Measurements from ENCODE around the gene G3BP2.

Gene G3BP2

DNA sequence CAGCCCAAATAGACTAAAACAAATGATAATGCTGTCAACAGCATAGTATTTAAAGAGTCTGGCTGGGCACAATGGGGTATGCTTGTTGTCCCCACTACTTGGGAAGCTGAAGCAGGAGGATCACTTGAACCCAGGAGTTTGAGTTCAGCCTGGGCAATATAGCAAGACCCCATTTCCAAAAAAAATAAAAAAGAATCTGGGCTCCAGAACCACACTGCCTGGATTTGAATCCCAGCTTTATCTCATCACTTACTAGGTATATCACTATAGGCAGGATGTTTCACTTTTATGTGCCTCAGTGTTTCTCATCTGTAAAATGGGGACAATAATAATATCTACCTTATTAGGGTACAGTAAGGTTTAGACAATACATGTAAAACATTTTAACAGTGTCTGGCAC is 5.3 kb upstream of the G3BP2 start:
- in situ Hi-C loops (cut with HindIII; ENCODE audit: low pct_ligation_motif_present, low sequenced_read_pairs) = no loop called here
- Histone ChIP-seq H3K27ac (no peak overlapping the region), H3K27me3 (replicated peaks) (no peaks in the 10 kb centered on the region), H3K4me3 (ENCODE audit: low read depth, low read length) (no peak overlapping the region), H3K36me3 (replicated peaks) (no peaks in the 10 kb centered on the region)
- DNase-seq = no peak
- TF ChIP-seq, protein P1, sequence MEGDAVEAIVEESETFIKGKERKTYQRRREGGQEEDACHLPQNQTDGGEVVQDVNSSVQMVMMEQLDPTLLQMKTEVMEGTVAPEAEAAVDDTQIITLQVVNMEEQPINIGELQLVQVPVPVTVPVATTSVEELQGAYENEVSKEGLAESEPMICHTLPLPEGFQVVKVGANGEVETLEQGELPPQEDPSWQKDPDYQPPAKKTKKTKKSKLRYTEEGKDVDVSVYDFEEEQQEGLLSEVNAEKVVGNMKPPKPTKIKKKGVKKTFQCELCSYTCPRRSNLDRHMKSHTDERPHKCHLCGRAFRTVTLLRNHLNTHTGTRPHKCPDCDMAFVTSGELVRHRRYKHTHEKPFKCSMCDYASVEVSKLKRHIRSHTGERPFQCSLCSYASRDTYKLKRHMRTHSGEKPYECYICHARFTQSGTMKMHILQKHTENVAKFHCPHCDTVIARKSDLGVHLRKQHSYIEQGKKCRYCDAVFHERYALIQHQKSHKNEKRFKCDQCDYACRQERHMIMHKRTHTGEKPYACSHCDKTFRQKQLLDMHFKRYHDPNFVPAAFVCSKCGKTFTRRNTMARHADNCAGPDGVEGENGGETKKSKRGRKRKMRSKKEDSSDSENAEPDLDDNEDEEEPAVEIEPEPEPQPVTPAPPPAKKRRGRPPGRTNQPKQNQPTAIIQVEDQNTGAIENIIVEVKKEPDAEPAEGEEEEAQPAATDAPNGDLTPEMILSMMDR (IDR thresholded peaks at IDR 0.05; ENCODE audit: low read depth, low read length, missing control alignments) = no peak

DNA sequence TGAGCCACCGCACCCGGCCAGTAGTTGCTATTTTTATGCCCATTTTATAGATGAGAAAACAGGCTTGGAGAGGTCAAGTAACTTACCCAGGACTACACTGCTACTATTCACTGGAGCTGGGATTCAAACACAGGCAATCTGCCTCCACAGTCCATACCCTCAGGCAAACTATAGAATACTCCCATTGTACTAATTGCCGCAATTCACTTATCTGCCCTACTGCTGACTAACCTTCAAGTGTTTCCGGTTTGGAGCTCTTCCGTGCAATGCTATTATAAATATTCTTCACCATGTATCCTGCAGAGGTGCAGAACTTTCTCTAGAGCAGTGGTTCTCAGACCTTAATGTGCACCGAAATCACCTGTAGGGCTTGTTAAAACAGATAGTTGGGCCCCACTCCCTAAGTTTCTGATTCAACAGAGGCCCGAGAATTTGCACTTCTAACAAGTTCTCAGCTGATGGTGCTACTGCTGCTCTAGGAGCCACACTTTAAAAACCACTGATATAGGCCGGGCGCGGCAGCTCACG is 1.9 kb upstream of the G3BP2 start:
- no peak overlapping the region for H3K27ac ChIP-seq
- in situ Hi-C loops (cut with HindIII; ENCODE audit: low pct_ligation_motif_present, low sequenced_read_pairs) = no loop called here

DNA sequence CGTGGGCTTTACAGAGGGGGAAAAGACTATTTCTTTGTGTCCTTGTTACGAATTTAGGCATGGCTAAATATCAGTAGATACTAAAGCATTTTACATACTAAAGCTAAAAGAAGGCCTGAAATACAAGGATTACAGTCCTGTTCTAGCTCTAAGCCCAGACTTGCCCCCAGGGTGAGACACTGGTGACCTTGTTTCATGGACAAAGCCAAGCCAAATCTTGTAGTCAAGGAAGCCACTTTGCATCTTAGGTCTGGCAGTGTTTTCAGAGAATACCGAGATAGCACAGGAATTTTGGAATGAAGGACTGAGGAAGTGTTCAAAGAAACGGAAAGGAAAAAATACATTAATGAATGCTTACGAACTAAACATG is 733 bp upstream of the G3BP2 start:
- H3K36me3 ChIP-seq (replicated peaks) = no peaks in the 10 kb centered on the region
- H3K27me3 ChIP-seq (replicated peaks) = no peaks in the 10 kb centered on the region
- in situ Hi-C loops (cut with HindIII; ENCODE audit: low pct_ligation_motif_present, low sequenced_read_pairs) = no loop called here
- peak overlapping the region; percentile 99 for H3K4me3 ChIP-seq (ENCODE audit: low read depth, low read length)
- DNase-seq = peak; percentile 14
- TF ChIP-seq, protein P1 (IDR thresholded peaks at IDR 0.05; ENCODE audit: low read depth, low read length, missing control alignments) = no peak
- peak overlapping the region; percentile 83 for H3K27ac ChIP-seq

More for the DNA sequence above, 1.9 kb upstream of the G3BP2 start:
- Histone ChIP-seq H3K27me3 (replicated peaks) (no peaks in the 10 kb centered on the region), H3K4me3 (ENCODE audit: low read depth, low read length) (no peak overlapping the region), H3K36me3 (replicated peaks) (no peaks in the 10 kb centered on the region)
- TF ChIP-seq, protein P1 (IDR thresholded peaks at IDR 0.05; ENCODE audit: low read depth, low read length, missing control alignments) = no peak
- DNase-seq = no peak

DNA sequence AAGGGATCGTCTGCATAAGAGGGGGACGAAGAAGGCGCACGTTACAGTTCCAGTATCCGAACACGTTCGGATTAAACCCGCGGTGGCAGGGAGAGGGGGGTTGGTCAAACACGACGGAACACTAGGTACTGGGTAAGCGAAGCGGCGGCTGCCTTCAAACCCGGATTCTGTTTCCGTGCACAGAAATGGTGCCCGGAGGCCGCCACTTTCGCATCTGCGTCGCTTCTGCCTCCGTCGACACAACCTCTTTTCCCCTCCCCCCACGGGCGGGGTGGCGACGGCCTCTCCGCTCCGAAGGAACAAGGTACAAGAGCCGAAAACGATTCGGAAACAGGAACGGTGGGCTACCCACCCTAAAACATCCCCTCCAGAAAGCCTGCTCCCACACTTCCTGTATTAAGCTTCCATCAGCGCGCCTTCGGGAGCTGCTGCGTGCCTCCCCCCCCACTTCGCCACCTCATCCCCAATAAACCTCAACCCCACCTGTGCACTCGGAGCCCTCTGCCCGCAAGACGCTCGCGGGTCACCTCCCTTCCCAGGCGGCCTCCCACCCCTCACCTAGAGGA is 667 bp downstream of the G3BP2 start:
- in situ Hi-C loops (cut with HindIII; ENCODE audit: low pct_ligation_motif_present, low sequenced_read_pairs) = no loop called here
- no peaks in the 10 kb centered on the region for H3K36me3 ChIP-seq (replicated peaks)
- no peaks in the 10 kb centered on the region for H3K27me3 ChIP-seq (replicated peaks)
- TF ChIP-seq, protein P1 (IDR thresholded peaks at IDR 0.05; ENCODE audit: low read depth, low read length, missing control alignments) = no peak
- peak; percentile 45 for DNase-seq
- H3K4me3 ChIP-seq (ENCODE audit: low read depth, low read length) = peak overlapping the region; percentile 99
- H3K27ac ChIP-seq = peak overlapping the region; percentile 83

DNA sequence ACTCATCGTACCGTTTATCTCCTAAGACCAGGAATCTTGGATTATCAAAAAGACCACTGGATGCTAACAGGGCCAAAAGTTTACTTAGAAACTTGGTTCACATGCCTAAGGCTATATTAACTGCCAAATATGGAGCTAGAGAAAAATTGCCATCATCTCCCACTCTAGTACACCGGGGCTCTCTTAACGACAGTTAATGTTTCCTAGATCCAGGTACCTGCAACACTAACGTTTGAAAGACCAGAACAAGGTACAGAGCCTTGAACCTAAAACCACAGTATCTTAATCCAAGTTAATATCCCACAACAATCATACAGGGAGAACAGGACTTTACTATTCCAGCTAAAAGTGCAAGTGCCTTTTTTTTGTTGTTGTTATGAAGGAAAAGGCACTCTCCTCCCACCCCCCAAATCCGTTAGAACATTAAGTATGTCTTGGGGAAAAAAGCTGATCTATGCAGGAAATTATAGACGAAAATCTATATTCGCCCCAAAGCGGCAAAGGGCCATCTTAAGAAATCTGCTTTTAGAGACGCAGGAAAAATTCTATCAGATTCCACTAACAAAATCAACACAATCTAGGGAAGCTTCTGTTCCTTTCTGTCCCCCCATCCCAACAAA is 1.3 kb downstream of the G3BP2 start:
- peak overlapping the region; percentile 83 for H3K27ac ChIP-seq
- H3K4me3 ChIP-seq (ENCODE audit: low read depth, low read length) = peak overlapping the region; percentile 99
- TF ChIP-seq, protein P1 (IDR thresholded peaks at IDR 0.05; ENCODE audit: low read depth, low read length, missing control alignments) = no peak
- in situ Hi-C loops (cut with HindIII; ENCODE audit: low pct_ligation_motif_present, low sequenced_read_pairs) = no loop called here
- no peaks in the 10 kb centered on the region for H3K36me3 ChIP-seq (replicated peaks)
- H3K27me3 ChIP-seq (replicated peaks) = no peaks in the 10 kb centered on the region
- no peak for DNase-seq
